ENCODE measurements around the gene CHCHD6. TPM values are rescaled to one million over a fixed set of nuclear protein-coding genes. Genes with fewer than 3 reads are reported as not detected.

CHCHD6 gene
- total RNA-seq, 2 experiments from 2014 or later: 16.6 to 21.2 TPM

- peak; percentile 81 for ATAC-seq
- DNase-seq: peak; percentile 83
- peaks cover 15% of the 10 kb centered on the region for H3K27me3 Mint-ChIP-seq
- H3K9me3 Mint-ChIP-seq: no peaks in the 10 kb centered on the region
- H3K36me3 Mint-ChIP-seq (ENCODE audit: low read depth): no peaks in the 10 kb centered on the region
- H3K4me1 Mint-ChIP-seq (ENCODE audit: low read depth): peaks cover 20% of the 10 kb centered on the region
- peak within 1 kb of the TSS; percentile 76 for H3K4me3 Mint-ChIP-seq
- POLR2A ChIA-PET: no interaction called here
- CTCF ChIA-PET: interaction anchor here (0.6 to 1.8 kb wide), 19 partner anchors 10 to 473 kb away, joined by 3 to 7 read pairs (median 3); partner anchors contain the start of gene CHCHD6
- peak within 1 kb of the TSS; percentile 86 for H3K27ac Mint-ChIP-seq
- intact Hi-C loops (cut with micrococcal nuclease): loop anchor here (5.0 kb wide), 1 partner anchor 305 kb away; no protein-coding TSS in a partner anchor
- peak; percentile 96 for TF ChIP-seq CTCF (IDR thresholded peaks at IDR 0.05)
These were observed 278.6 kb downstream of the CHCHD6 start, which contains the start of gene PLXNA1 for GRCh38 chr3:126982471-126983175. Gene PLXNA1 (plus strand): TSS chr3:126983115. CDS start chr3:126988594, 5,479 bp downstream.

GRCh38 chr3:126983276-126983652 is 279.2 kb downstream of the CHCHD6 start:
- H3K27me3 Mint-ChIP-seq: peaks cover 11% of the 10 kb centered on the region
- no peak overlapping the region for H3K27ac Mint-ChIP-seq
- DNase-seq (no peak), ATAC-seq (no peak)
- H3K36me3 Mint-ChIP-seq (ENCODE audit: low read depth): no peaks in the 10 kb centered on the region
- ChIA-PET CTCF (interaction anchor here (1.2 to 1.8 kb wide), 3 partner anchors 14 to 473 kb away, joined by 3 to 7 read pairs (median 5); no protein-coding TSS in a partner anchor), POLR2A (no interaction called here)
- no peak for TF ChIP-seq CTCF (IDR thresholded peaks at IDR 0.05)
- intact Hi-C loops (cut with micrococcal nuclease): loop anchor here (5.0 kb wide), 1 partner anchor 306 kb away; no protein-coding TSS in a partner anchor
- H3K4me3 Mint-ChIP-seq: no peak overlapping the region
- H3K4me1 Mint-ChIP-seq (ENCODE audit: low read depth): peaks cover 20% of the 10 kb centered on the region
- no peaks in the 10 kb centered on the region for H3K9me3 Mint-ChIP-seq

- Mint-ChIP-seq H3K27ac (no peak overlapping the region), H3K4me1 (ENCODE audit: low read depth) (peaks cover 20% of the 10 kb centered on the region), H3K9me3 (no peaks in the 10 kb centered on the region), H3K36me3 (ENCODE audit: low read depth) (no peaks in the 10 kb centered on the region), H3K27me3 (peaks cover 7% of the 10 kb centered on the region), H3K4me3 (peak overlapping the region; percentile 52)
- ChIA-PET POLR2A (no interaction called here), CTCF (interaction anchor here (1.2 to 1.8 kb wide), 3 partner anchors 14 to 472 kb away, joined by 3 to 7 read pairs (median 5); no protein-coding TSS in a partner anchor)
- DNase-seq (peak; percentile 39), ATAC-seq (no peak)
- intact Hi-C loops (cut with micrococcal nuclease): loop anchor here (5.0 kb wide), 1 partner anchor 307 kb away; no protein-coding TSS in a partner anchor
- no peak for TF ChIP-seq CTCF (IDR thresholded peaks at IDR 0.05)
These were observed 279.8 kb downstream of the CHCHD6 start for GRCh38 chr3:126983653-126984390.

GRCh38 chr3:126984391-126985131 is 280.5 kb downstream of the CHCHD6 start:
- intact Hi-C loops (cut with micrococcal nuclease): loop anchor here (5.0 kb wide), 1 partner anchor 307 kb away; no protein-coding TSS in a partner anchor
- no peak for ATAC-seq
- ChIA-PET CTCF (interaction anchor here (0.8 kb wide), 1 partner anchor 305 kb away, joined by 3 read pairs; no protein-coding TSS in a partner anchor), POLR2A (interaction anchor here (1.3 kb wide), 1 partner anchor 13 kb away, joined by 4 read pairs; no protein-coding TSS in a partner anchor)
- Mint-ChIP-seq H3K4me3 (peak overlapping the region; percentile 52), H3K27ac (no peak overlapping the region), H3K36me3 (ENCODE audit: low read depth) (no peaks in the 10 kb centered on the region), H3K9me3 (no peaks in the 10 kb centered on the region), H3K4me1 (ENCODE audit: low read depth) (peaks cover 14% of the 10 kb centered on the region), H3K27me3 (peaks cover 5% of the 10 kb centered on the region)
- no peak for DNase-seq
- no peak for TF ChIP-seq CTCF (IDR thresholded peaks at IDR 0.05)

Measured in activated CD8-positive, alpha-beta T cell treated with anti-CD3 and anti-CD28 coated beads for 36 hours (primary cell).